Measurements from ENCODE around the gene CIAO2A. TPM values are rescaled to one million over a fixed set of nuclear protein-coding genes. Genes with fewer than 3 reads are reported as not detected.
A peak's percentile ranks its signal among the peaks of the same experiment; 100 is the strongest.

Gene CIAO2A
- total and polyA plus RNA-seq, 4 donors: 124 to 404 (median 159) TPM

- Histone ChIP-seq H3K36me3 (ENCODE audit: control insufficient read depth in 4 of 4, insufficient read depth in 3 of 4, low read depth in 1 of 4, low read length in 3 of 4) (no peaks in the 10 kb centered on the region), H3K4me1 (ENCODE audit: control insufficient read depth in 4 of 4, insufficient read depth in 4 of 4, low read length in 3 of 4) (peaks cover 9 to 75% (median 63%) of the 10 kb centered on the region in 4 donors), H3K9me3 (ENCODE audit: control insufficient read depth in 4 of 4, low read length in 3 of 4) (no peaks in the 10 kb centered on the region), H3K4me3 (ENCODE audit: low read depth in 1 of 3, low read length in 3 of 3) (peak overlapping the region in 1 of 3 donors; percentile 74), H3K27me3 (ENCODE audit: control insufficient read depth in 4 of 4, insufficient read depth in 4 of 4, low read length in 3 of 4) (no peaks in the 10 kb centered on the region), H3K27ac (ENCODE audit: low read depth in 1 of 2, low read length in 2 of 2) (peak overlapping the region; percentile 44 to 87), H3K9ac (ENCODE audit: low read depth in 1 of 2, low read length in 2 of 2) (no peak overlapping the region)
- DNase-seq (ENCODE audit: low spot score): no peak
- WGBS: 38% methylated on average over 4 of the region's 4 CpGs
- TF ChIP-seq SP1 (IDR thresholded peaks at IDR 0.05): no peak
- no peak for TF ChIP-seq RAD21 (IDR thresholded peaks at IDR 0.05)
- no peak for TF ChIP-seq CTCF (IDR thresholded peaks at IDR 0.05; ENCODE audit: low read depth, low read length, missing input control)
- TF ChIP-seq FOXA1 (IDR thresholded peaks at IDR 0.05): no peak
- no peak for TF ChIP-seq REST (IDR thresholded peaks at IDR 0.05)
- TF ChIP-seq YY1 (IDR thresholded peaks at IDR 0.05): no peak
- TF ChIP-seq NR2F2 (IDR thresholded peaks at IDR 0.05): no peak
- no peak for TF ChIP-seq RXRA (IDR thresholded peaks at IDR 0.05)
- TF ChIP-seq HNF4A (conservative IDR thresholded peaks at IDR 0.05): no peak
- TF ChIP-seq ZBTB33 (IDR thresholded peaks at IDR 0.05): no peak
- TF ChIP-seq FOXA2 (IDR thresholded peaks at IDR 0.05): no peak
These were observed 1.8 kb upstream of the CIAO2A start for GRCh38 chr15:64095431-64095794.

- peak overlapping the region; percentile 79 to 92 (median 81) for H3K4me3 ChIP-seq (ENCODE audit: low read depth in 1 of 3, low read length in 3 of 3)
- peak; percentile 69 for DNase-seq (ENCODE audit: low spot score)
- peak overlapping the region; percentile 86 for H3K9ac ChIP-seq (ENCODE audit: low read depth in 1 of 2, low read length in 2 of 2)
- H3K27me3 ChIP-seq (ENCODE audit: control insufficient read depth in 4 of 4, insufficient read depth in 4 of 4, low read length in 3 of 4): no peaks in the 10 kb centered on the region
- H3K9me3 ChIP-seq (ENCODE audit: control insufficient read depth in 4 of 4, low read length in 3 of 4): no peaks in the 10 kb centered on the region
- H3K36me3 ChIP-seq (ENCODE audit: control insufficient read depth in 4 of 4, insufficient read depth in 3 of 4, low read depth in 1 of 4, low read length in 3 of 4): peaks cover 0 to 8% (median 4%) of the 10 kb centered on the region in 4 donors
- WGBS: 2% methylated on average over 22 of the region's 22 CpGs
- H3K27ac ChIP-seq (ENCODE audit: low read depth in 1 of 2, low read length in 2 of 2): peak overlapping the region; percentile 79 to 93
- peaks cover 6 to 51% (median 46%) of the 10 kb centered on the region in 4 donors for H3K4me1 ChIP-seq (ENCODE audit: control insufficient read depth in 4 of 4, insufficient read depth in 4 of 4, low read length in 3 of 4)
- TF ChIP-seq TAF1 (conservative IDR thresholded peaks at IDR 0.05): peak; percentile 25
- TF ChIP-seq HNF4A (conservative IDR thresholded peaks at IDR 0.05): peak; percentile 45 to 50
- TF ChIP-seq RAD21 (IDR thresholded peaks at IDR 0.05): peak in 1 of 2 donors; percentile 2
- peak; percentile 60 for TF ChIP-seq SP1 (IDR thresholded peaks at IDR 0.05)
- TF ChIP-seq ZBTB33 (IDR thresholded peaks at IDR 0.05): no peak
- peak; percentile 43 for TF ChIP-seq MAX (IDR thresholded peaks at IDR 0.05)
- no peak for TF ChIP-seq NR2F2 (IDR thresholded peaks at IDR 0.05)
- TF ChIP-seq REST (IDR thresholded peaks at IDR 0.05): no peak
- TF ChIP-seq HNF4G (IDR thresholded peaks at IDR 0.05): no peak
- peak; percentile 52 for TF ChIP-seq YY1 (IDR thresholded peaks at IDR 0.05)
- no peak for TF ChIP-seq GABPA (IDR thresholded peaks at IDR 0.05 in 1 of 2, conservative IDR thresholded peaks at IDR 0.05 in 1 of 2)
- peak; percentile 81 to 90 for TF ChIP-seq RXRA (IDR thresholded peaks at IDR 0.05)
- no peak for TF ChIP-seq JUND (IDR thresholded peaks at IDR 0.05)
- TF ChIP-seq ATF3 (IDR thresholded peaks at IDR 0.05): no peak
These were observed 593 bp downstream of the CIAO2A start for GRCh38 chr15:64092864-64093626.

Measured in liver (tissue), 9 donors.